Smooth muscle cell (in vitro differentiated cells): Measurements from ENCODE around the gene OR10G6. TPM values are rescaled to one million over a fixed set of nuclear protein-coding genes. Genes with fewer than 3 reads are reported as not detected.

Experiments
- DNase-seq: peaks from one replicate; lab custom pipeline; 2025; ENCODE audit not compliant: unreplicated experiment; lab: John Stamatoyannopoulos, UW
- H2AFZ ChIP-seq: fragments of 200-600 bp; sonication (generic); 2 replicates; pipeline ENCODE4 v1.6.0; 2016; ENCODE audit warnings: antibody characterized with exemption, low read depth, mild to moderate bottlenecking
- H3F3A ChIP-seq: fragments of 200-600 bp; sonication (generic); 2 replicates; pipeline ENCODE4 v1.6.0; 2017; ENCODE audit warnings: antibody characterized with exemption, low read depth
- H3K27ac ChIP-seq: fragments of 200-600 bp; sonication (generic); 2 replicates; pipeline ENCODE4 v1.5.1; 2016; ENCODE audit warnings: low read depth, mild to moderate bottlenecking
- H3K27me3 ChIP-seq: fragments of 200-600 bp; sonication (generic); 2 replicates; pipeline ENCODE4 v1.6.1; 2016; ENCODE audit warnings: low read depth, mild to moderate bottlenecking
- H3K36me3 ChIP-seq: fragments of 200-600 bp; sonication (generic); 2 replicates; pipeline ENCODE4 v1.5.1; 2016; ENCODE audit warnings: low read depth
- H3K4me1 ChIP-seq: fragments of 200-600 bp; sonication (generic); 2 replicates; pipeline ENCODE4 v1.5.1; 2016; ENCODE audit warnings: low read depth
- H3K4me2 ChIP-seq: fragments of 200-600 bp; sonication (generic); 2 replicates; pipeline ENCODE4 v1.6.0; 2016; ENCODE audit warnings: mild to moderate bottlenecking
- H3K4me3 ChIP-seq: fragments of 200-600 bp; sonication (generic); 2 replicates; pipeline ENCODE4 v1.5.1; 2016; ENCODE audit warnings: mild to moderate bottlenecking
- H3K79me2 ChIP-seq: fragments of 200-600 bp; sonication (generic); 2 replicates; pipeline ENCODE4 v1.6.0; 2016; ENCODE audit warnings: low read depth, mild to moderate bottlenecking
- H3K9ac ChIP-seq: fragments of 200-600 bp; sonication (generic); 2 replicates; pipeline ENCODE4 v1.6.0; 2016; ENCODE audit warnings: low read depth
- H3K9me3 ChIP-seq: fragments of 200-600 bp; sonication (generic); replicated peaks from 2 replicates; pipeline ENCODE4 v1.5.1; 2016; ENCODE audit warnings: low read depth
- H4K20me1 ChIP-seq: fragments of 200-600 bp; sonication (generic); 2 replicates; pipeline ENCODE4 v1.6.0; 2016; ENCODE audit warnings: low read depth
- WGBS: methylation state at CpG from one replicate; pipeline ENCODE4 v1.1.7; 2016; ENCODE audit warnings: low lambda C conversion rate; 5-methylcytosine and 5-hydroxymethylcytosine counted together
- polyA plus RNA-seq: library from polyadenylated mRNA; unstranded; fragments of >200 nt; fragmentation: Nextera tagmentation; extraction: Ambion mirVana; gene quantifications from 2 replicates; pipeline ENCODE4 v1.2.1, GENCODE V29; 2016
- total RNA-seq: library from RNA; depleted of rRNA; stranded (reverse); fragments of >200 nt; gene quantifications from 2 replicates; pipeline ENCODE4 v1.2.3, GENCODE V29; 2014
- TF ChIP-seq, protein P1 (sequence below): fragments of 200-600 bp; sonication (generic); IDR thresholded peaks from 2 replicates; pipeline ENCODE4 v1.5.1; 2017; ENCODE audit warnings: borderline replicate concordance, mild to moderate bottlenecking, antibody characterized with exemption; ENCODE audit not compliant: insufficient read depth, poor library complexity, severe bottlenecking

The OR10G6 gene
- total and polyA plus RNA-seq, 2 experiments from 2014 or later, result not detected

DNA sequence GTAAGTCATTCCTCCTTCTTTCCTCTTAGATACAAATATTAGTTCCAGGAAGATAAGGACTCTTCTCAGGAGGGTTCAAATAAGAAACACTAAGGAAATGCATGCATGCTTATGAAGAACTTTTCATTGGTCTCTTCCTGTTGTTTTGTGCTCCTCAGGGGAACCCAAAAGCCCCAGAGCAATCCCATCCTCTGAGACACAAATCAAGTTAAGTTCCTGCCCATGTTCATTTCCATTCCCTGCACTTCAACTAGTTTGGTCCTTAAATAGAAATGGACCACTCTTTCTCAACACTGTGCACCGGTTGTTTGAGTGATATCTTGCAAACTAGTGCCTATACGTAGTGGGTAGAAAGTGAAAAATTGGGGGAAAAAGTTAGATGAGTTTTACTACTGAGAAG is 17.7 kb upstream of the OR10G6 start, which contains the start of gene OR10G4:
Gene OR10G4, plus strand, starts transcription at position 301 of the 400 bp plus-strand sequence. CDS start 2,578 bp downstream, outside the sequence.
- no peaks in the 10 kb centered on the region for H3K79me2 ChIP-seq
- H3K27me3 ChIP-seq, result no peaks in the 10 kb centered on the region
- H4K20me1 ChIP-seq, result no peaks in the 10 kb centered on the region
- no peaks in the 10 kb centered on the region for H3F3A ChIP-seq
- H2AFZ ChIP-seq, result no peak within 1 kb of the TSS
- 83% methylated on average over 2 of the region's 2 CpGs for WGBS
- H3K9me3 ChIP-seq, result no peaks in the 10 kb centered on the region
- TF ChIP-seq, protein P1, sequence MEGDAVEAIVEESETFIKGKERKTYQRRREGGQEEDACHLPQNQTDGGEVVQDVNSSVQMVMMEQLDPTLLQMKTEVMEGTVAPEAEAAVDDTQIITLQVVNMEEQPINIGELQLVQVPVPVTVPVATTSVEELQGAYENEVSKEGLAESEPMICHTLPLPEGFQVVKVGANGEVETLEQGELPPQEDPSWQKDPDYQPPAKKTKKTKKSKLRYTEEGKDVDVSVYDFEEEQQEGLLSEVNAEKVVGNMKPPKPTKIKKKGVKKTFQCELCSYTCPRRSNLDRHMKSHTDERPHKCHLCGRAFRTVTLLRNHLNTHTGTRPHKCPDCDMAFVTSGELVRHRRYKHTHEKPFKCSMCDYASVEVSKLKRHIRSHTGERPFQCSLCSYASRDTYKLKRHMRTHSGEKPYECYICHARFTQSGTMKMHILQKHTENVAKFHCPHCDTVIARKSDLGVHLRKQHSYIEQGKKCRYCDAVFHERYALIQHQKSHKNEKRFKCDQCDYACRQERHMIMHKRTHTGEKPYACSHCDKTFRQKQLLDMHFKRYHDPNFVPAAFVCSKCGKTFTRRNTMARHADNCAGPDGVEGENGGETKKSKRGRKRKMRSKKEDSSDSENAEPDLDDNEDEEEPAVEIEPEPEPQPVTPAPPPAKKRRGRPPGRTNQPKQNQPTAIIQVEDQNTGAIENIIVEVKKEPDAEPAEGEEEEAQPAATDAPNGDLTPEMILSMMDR, result no peak
- H3K27ac ChIP-seq, result no peak within 1 kb of the TSS
- H3K4me3 ChIP-seq, result no peak within 1 kb of the TSS
- no peaks in the 10 kb centered on the region for H3K36me3 ChIP-seq
- no peak for DNase-seq
- no peak within 1 kb of the TSS for H3K9ac ChIP-seq
- no peaks in the 10 kb centered on the region for H3K4me1 ChIP-seq
- no peak within 1 kb of the TSS for H3K4me2 ChIP-seq

DNA sequence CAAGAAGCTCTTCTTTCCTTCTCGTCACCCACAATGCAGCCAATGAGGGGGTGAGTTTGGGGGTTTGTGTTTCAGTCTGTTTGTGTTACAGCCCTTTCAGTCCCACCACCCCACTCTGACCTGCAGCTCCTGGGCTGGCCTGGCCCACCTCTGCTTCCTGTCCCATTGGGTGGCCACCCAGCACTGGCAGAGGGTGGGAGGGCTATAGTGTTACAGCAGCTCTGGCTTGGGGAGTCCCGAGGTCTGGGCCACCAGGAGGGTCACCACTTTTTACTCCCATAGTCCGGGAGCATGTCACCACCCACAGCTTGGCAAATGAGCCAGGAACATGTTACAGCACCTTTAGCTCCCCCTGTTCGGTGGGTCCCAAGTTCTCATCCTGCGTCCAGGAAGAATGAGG is 15.7 kb downstream of the OR10G6 start:
- Histone ChIP-seq H4K20me1 (no peaks in the 10 kb centered on the region), H3K9ac (no peak overlapping the region), H3K27me3 (no peaks in the 10 kb centered on the region), H3K4me3 (no peak overlapping the region), H3K4me1 (no peaks in the 10 kb centered on the region), H3K4me2 (no peak overlapping the region), H3K9me3 (no peaks in the 10 kb centered on the region), H3K27ac (no peak overlapping the region), H3K36me3 (no peaks in the 10 kb centered on the region), H3F3A (no peaks in the 10 kb centered on the region), H3K79me2 (no peaks in the 10 kb centered on the region), H2AFZ (no peak overlapping the region)
- TF ChIP-seq, protein P1, result no peak
- DNase-seq, result no peak
- WGBS, result 86% methylated on average over 5 of the region's 5 CpGs

DNA sequence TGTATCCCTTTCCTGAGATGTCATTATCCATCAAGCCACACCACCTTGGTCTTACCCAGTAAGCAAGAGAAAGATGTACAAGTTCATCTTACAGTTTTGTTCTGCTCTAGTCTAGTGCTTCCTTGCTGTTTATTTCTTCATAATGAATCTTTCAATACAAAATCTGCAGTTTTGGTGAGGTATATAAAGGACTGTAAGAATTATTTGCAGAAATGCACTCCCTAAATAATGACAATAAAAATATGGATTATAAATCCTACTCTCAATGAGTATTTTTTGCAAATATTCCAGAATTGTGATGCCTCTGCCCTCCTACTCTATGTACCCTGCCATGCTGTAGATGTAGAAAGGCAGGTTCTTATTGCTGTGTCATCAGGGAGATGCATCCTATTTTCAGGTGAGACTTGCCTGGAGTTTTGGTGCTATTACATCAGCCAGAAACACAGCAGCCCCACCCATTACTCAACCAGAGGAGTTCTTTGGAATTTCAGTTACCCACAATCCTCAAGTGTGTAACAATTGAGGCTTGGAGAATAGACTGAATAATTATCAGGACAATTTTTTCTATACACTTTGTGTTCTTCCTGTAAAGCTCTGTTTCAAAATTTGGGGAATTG is 17.1 kb downstream of the OR10G6 start, which contains the start of gene OR10S1:
Gene OR10S1, minus strand, starts transcription at position 51 of the 617 bp plus-strand sequence. CDS start 117 bp downstream, outside the sequence.
- TF ChIP-seq, protein P1, result no peak
- Histone ChIP-seq H3K4me2 (no peak within 1 kb of the TSS), H3F3A (no peaks in the 10 kb centered on the region), H3K4me3 (no peak within 1 kb of the TSS), H3K27ac (no peak within 1 kb of the TSS), H3K9ac (no peak within 1 kb of the TSS), H3K4me1 (no peaks in the 10 kb centered on the region), H3K9me3 (no peaks in the 10 kb centered on the region), H4K20me1 (no peaks in the 10 kb centered on the region), H3K79me2 (no peaks in the 10 kb centered on the region), H2AFZ (no peak within 1 kb of the TSS), H3K36me3 (no peaks in the 10 kb centered on the region), H3K27me3 (no peaks in the 10 kb centered on the region)
- DNase-seq, result no peak
